H9 (cell line): Measurements from ENCODE around the gene DGCR2. TPM values are rescaled to one million over a fixed set of nuclear protein-coding genes. Genes with fewer than 3 reads are reported as not detected.
"Not testable (repeated sequence)": the region's sequence is repeated elsewhere in the genome, so short reads cannot be mapped to it uniquely, and the experiment has no call there.

Experiments
- DNase-seq: peaks from one replicate; pipeline ENCODE4 v3.0.0-alpha.2; 2017
- H2AFZ ChIP-seq: one replicate; pipeline ENCODE4 v1.6.1; 2013; ENCODE audit warnings: mild to moderate bottlenecking, low read length, control low read depth, moderate library complexity
- H2AK5ac ChIP-seq: 2 replicates; pipeline ENCODE4 v1.6.1; 2013; ENCODE audit warnings: low read length, control low read depth, mixed read lengths; ENCODE audit not compliant: insufficient read length
- H2BK120ac ChIP-seq: one replicate; pipeline ENCODE4 v1.6.1; 2013; ENCODE audit warnings: low read depth, mild to moderate bottlenecking, low read length, control low read depth, inconsistent platforms; ENCODE audit not compliant: poor library complexity, severe bottlenecking
- H2BK12ac ChIP-seq: 2 replicates; pipeline ENCODE4 v1.6.1; 2013; ENCODE audit warnings: low read length, control low read depth, mixed read lengths, low read depth; ENCODE audit not compliant: insufficient read length
- H2BK15ac ChIP-seq: 2 replicates; pipeline ENCODE4 v1.6.1; 2013; ENCODE audit warnings: low read depth, low read length, control low read depth
- H2BK20ac ChIP-seq: one replicate; pipeline ENCODE4 v1.6.1; 2013; ENCODE audit warnings: low read depth, mild to moderate bottlenecking, low read length, control low read depth, inconsistent platforms; ENCODE audit not compliant: poor library complexity, severe bottlenecking
- H2BK5ac ChIP-seq: 2 replicates; pipeline ENCODE4 v1.6.1; 2013; ENCODE audit warnings: low read length, control low read depth, mixed read lengths; ENCODE audit not compliant: insufficient read length
- H3K14ac ChIP-seq: 2 replicates; pipeline ENCODE4 v1.6.1; 2013; ENCODE audit warnings: low read length, control low read depth; ENCODE audit not compliant: insufficient read depth
- H3K18ac ChIP-seq: 2 replicates; pipeline ENCODE4 v1.6.1; 2013; ENCODE audit warnings: low read depth, mild to moderate bottlenecking, mixed read lengths, low read length, control low read depth; ENCODE audit not compliant: insufficient read length
- H3K23ac ChIP-seq: 2 replicates; pipeline ENCODE4 v1.6.1; 2013; ENCODE audit warnings: low read length, control low read depth, mixed read lengths, low read depth; ENCODE audit not compliant: insufficient read length
- H3K23me2 ChIP-seq: 2 replicates; pipeline ENCODE4 v1.6.1; 2013; ENCODE audit warnings: low read depth, mild to moderate bottlenecking, mixed read lengths, low read length, control low read depth; ENCODE audit not compliant: insufficient read length, poor library complexity, severe bottlenecking
- H3K27ac ChIP-seq: 2 replicates; pipeline ENCODE4 v1.5.1; 2013; ENCODE audit warnings: low read length, control low read depth, mixed read lengths, low read depth; ENCODE audit not compliant: insufficient read length
- H3K27me3 ChIP-seq: 2 replicates; pipeline ENCODE4 v1.6.1; 2013; ENCODE audit warnings: low read length, control low read depth, inconsistent platforms; ENCODE audit not compliant: insufficient read depth
- H3K4ac ChIP-seq: 2 replicates; pipeline ENCODE4 v1.6.1; 2013; ENCODE audit warnings: low read depth, mild to moderate bottlenecking, control low read depth, inconsistent platforms, low read length, moderate library complexity
- H3K4me1 ChIP-seq: 2 replicates; pipeline ENCODE4 v1.6.1; 2013; ENCODE audit warnings: low read length, control low read depth, inconsistent platforms; ENCODE audit not compliant: insufficient read depth
- H3K4me2 ChIP-seq: 2 replicates; pipeline ENCODE4 v1.6.1; 2013; ENCODE audit warnings: low read length, control low read depth, mixed read lengths; ENCODE audit not compliant: insufficient read length, insufficient read depth
- H3K56ac ChIP-seq: 2 replicates; pipeline ENCODE4 v1.6.1; 2013; ENCODE audit warnings: low read depth, mild to moderate bottlenecking, mixed read lengths, low read length, control low read depth; ENCODE audit not compliant: insufficient read length
- H3K79me1 ChIP-seq: 2 replicates; pipeline ENCODE4 v1.6.1; 2013; ENCODE audit warnings: low read depth, mild to moderate bottlenecking, moderate library complexity, low read length, control low read depth, inconsistent platforms; ENCODE audit not compliant: insufficient read depth, poor library complexity, severe bottlenecking
- H3K79me2 ChIP-seq: 2 replicates; pipeline ENCODE4 v1.6.1; 2013; ENCODE audit warnings: low read length, control low read depth, inconsistent platforms; ENCODE audit not compliant: insufficient read depth
- H3K9ac ChIP-seq: 2 replicates; pipeline ENCODE4 v1.6.1; 2013; ENCODE audit warnings: low read length, control low read depth, mixed read lengths; ENCODE audit not compliant: insufficient read length; ENCODE audit errors: extremely low read depth
- H3K9me3 ChIP-seq: one replicate; pipeline ENCODE4 v1.6.1; 2013; ENCODE audit warnings: low read depth, low read length, inconsistent platforms; ENCODE audit not compliant: control insufficient read depth
- H3T11ph ChIP-seq: one replicate; pipeline ENCODE4 v1.6.1; 2013; ENCODE audit warnings: mild to moderate bottlenecking, low read length, control low read depth, inconsistent platforms
- H4K20me1 ChIP-seq: one replicate; pipeline ENCODE4 v1.6.1; 2013; ENCODE audit not compliant: control insufficient read depth, insufficient read length, insufficient read depth
- H4K5ac ChIP-seq: 2 replicates; pipeline ENCODE4 v1.6.1; 2013; ENCODE audit warnings: low read depth, mild to moderate bottlenecking, mixed read lengths, low read length, control low read depth; ENCODE audit not compliant: insufficient read length
- H4K8ac ChIP-seq: replicated peaks from 2 replicates; pipeline ENCODE4 v1.6.1; 2013; ENCODE audit warnings: low read length, control low read depth, mixed read lengths, low read depth; ENCODE audit not compliant: insufficient read length
- H4K91ac ChIP-seq: 2 replicates; pipeline ENCODE4 v1.6.1; 2013; ENCODE audit warnings: low read depth, mild to moderate bottlenecking, moderate library complexity, mixed read lengths, low read length, control low read depth; ENCODE audit not compliant: insufficient read length
- H3K27ac Mint-ChIP-seq, 3 experiments: 2 replicates in 2 of 3; 3 replicates in 1 of 3; pipeline ENCODE4 v1.8.0; 2020 to 2021; ENCODE audit warnings: mixed read lengths in 3 of 3, mild to moderate bottlenecking in 1 of 3, moderate library complexity in 1 of 3
- H3K27me3 Mint-ChIP-seq: 2 replicates; pipeline ENCODE4 v1.8.0; 2021; ENCODE audit warnings: low read depth, mild to moderate bottlenecking, moderate library complexity, mixed read lengths
- H3K36me3 Mint-ChIP-seq, 3 experiments: 2 replicates in 2 of 3; 3 replicates in 1 of 3; pipeline ENCODE4 v1.8.0; 2020 to 2021; ENCODE audit warnings: low read depth in 3 of 3, mixed read lengths in 3 of 3; ENCODE audit not compliant: insufficient read depth in 1 of 3
- H3K4me1 Mint-ChIP-seq, 2 experiments: 2 replicates each; pipeline ENCODE4 v1.8.0; 2020; ENCODE audit warnings: mixed read lengths in 2 of 2
- H3K4me3 Mint-ChIP-seq, 2 experiments: 2 replicates in 1 of 2; 3 replicates in 1 of 2; pipeline ENCODE4 v1.8.0; 2020 to 2021; ENCODE audit warnings: mild to moderate bottlenecking in 2 of 2, mixed read lengths in 2 of 2, moderate library complexity in 1 of 2
- H3K9me3 Mint-ChIP-seq, 2 experiments: 2 replicates in 1 of 2; 3 replicates in 1 of 2; pipeline ENCODE4 v1.8.0; 2020; ENCODE audit warnings: mild to moderate bottlenecking in 2 of 2, mixed read lengths in 2 of 2, moderate library complexity in 1 of 2
- WGBS: extraction: QIAGEN DNeasy Blood & Tissue Kit; methylation state at CpG from one replicate; pipeline ENCODE4 v1.1.7; 2013; ENCODE audit warnings: missing lambda C conversion rate, low lambda C conversion rate, mixed read lengths; ENCODE audit not compliant: insufficient read length; ENCODE audit errors: extremely low coverage; 5-methylcytosine and 5-hydroxymethylcytosine counted together
- total RNA-seq: library from RNA; stranded (reverse); gene quantifications from 2 replicates; pipeline ENCODE4 v1.2.1, GENCODE V29; 2021

Gene DGCR2
- total RNA-seq, 1 experiment from 2014 or later, result 47.2 TPM

- not testable (repeated sequence) for H3K27ac ChIP-seq, H4K20me1 ChIP-seq, H3K9ac ChIP-seq, H2BK15ac ChIP-seq, H3T11ph ChIP-seq, H3K23me2 ChIP-seq, H2BK12ac ChIP-seq, H3K36me3 Mint-ChIP-seq, H3K4ac ChIP-seq, H3K79me2 ChIP-seq, H2BK5ac ChIP-seq, H4K91ac ChIP-seq, H4K8ac ChIP-seq, DNase-seq, H3K23ac ChIP-seq, H4K5ac ChIP-seq, H3K27me3 ChIP-seq, H3K9me3 ChIP-seq, H3K27ac Mint-ChIP-seq, H3K4me3 Mint-ChIP-seq, H2AFZ ChIP-seq, H3K18ac ChIP-seq, H3K4me2 ChIP-seq, H3K4me1 ChIP-seq, H3K14ac ChIP-seq, H3K9me3 Mint-ChIP-seq, H2BK120ac ChIP-seq, H3K79me1 ChIP-seq, H2BK20ac ChIP-seq, H3K56ac ChIP-seq, H2AK5ac ChIP-seq
- H3K4me1 Mint-ChIP-seq, result peaks cover 4 to 11% of the 10 kb centered on the region in 2 experiments
- peaks cover 28% of the 10 kb centered on the region for H3K27me3 Mint-ChIP-seq
- no CpG with 5 or more reads among the region's 12 CpGs for WGBS
Measured at GRCh38 chr22:19034724-19035120, 87.5 kb downstream of the DGCR2 start.

DNA sequence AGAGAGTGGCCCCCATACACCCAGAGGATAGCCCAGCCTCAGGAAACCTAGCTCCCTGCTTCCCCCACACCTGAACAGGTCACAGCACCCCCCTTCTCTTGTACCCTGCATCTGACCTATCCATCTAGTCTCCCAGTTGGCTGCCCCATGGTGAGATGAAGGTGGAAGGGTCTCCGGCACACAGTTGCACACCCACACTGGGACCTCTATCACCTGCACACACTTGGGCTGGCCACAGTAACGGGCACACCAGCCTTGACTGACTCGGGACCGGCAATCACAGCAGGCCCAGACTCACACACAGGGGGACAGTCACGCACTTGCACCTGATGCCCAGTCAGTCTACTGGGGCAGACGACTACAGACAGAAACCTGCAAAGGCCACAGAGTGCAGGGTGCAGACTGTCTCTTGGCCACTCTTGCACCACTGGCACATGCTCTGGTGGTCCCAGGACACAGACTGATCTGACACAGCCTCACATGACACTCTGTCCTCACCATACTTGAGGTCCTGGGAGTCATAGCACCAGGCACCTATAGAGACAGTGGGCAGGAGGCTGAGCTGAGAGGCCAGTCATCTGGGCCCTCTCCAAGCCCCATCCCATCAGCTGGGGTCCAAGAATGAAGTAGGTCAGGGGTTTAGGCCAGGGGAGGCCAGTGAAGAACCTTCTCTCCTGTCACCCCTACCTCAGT lies 88.0 kb downstream of the DGCR2 start:
- not testable (repeated sequence) for H3K4me1 ChIP-seq, H3K23ac ChIP-seq, DNase-seq, H4K91ac ChIP-seq, H2BK12ac ChIP-seq, H2AFZ ChIP-seq, H3K9me3 Mint-ChIP-seq, H4K20me1 ChIP-seq, H3K4me3 Mint-ChIP-seq, H3K14ac ChIP-seq, H3K18ac ChIP-seq, H3K56ac ChIP-seq, H4K8ac ChIP-seq, H3K4me2 ChIP-seq, H3T11ph ChIP-seq, H3K9me3 ChIP-seq, H2AK5ac ChIP-seq, H2BK5ac ChIP-seq, H4K5ac ChIP-seq, H3K27me3 ChIP-seq, H2BK120ac ChIP-seq, H2BK15ac ChIP-seq, H3K79me1 ChIP-seq, H2BK20ac ChIP-seq, H3K27ac ChIP-seq, H3K9ac ChIP-seq, H3K4ac ChIP-seq, H3K79me2 ChIP-seq, H3K23me2 ChIP-seq, H3K36me3 Mint-ChIP-seq
- peak overlapping the region in 2 of 3 experiments; percentile 44 to 87; a peak in 2 of 7 replicates for H3K27ac Mint-ChIP-seq
- peaks cover 4 to 11% of the 10 kb centered on the region in 2 experiments for H3K4me1 Mint-ChIP-seq
- peaks cover 29% of the 10 kb centered on the region for H3K27me3 Mint-ChIP-seq
- WGBS, result no CpG with 5 or more reads among the region's 6 CpGs
